Measurements from ENCODE around the gene ST14.

GRCh38 chr11:130247319-130247718 is 87.7 kb downstream of the ST14 start:
- TF ChIP-seq CTCF (IDR thresholded peaks at IDR 0.05) (no peak), POLR2AphosphoS5 (IDR thresholded peaks at IDR 0.05; ENCODE audit: insufficient read depth in 1 of 2, low read depth in 1 of 2) (no peak)

All from vagina (tissue), 2 donors.